K562 (cell line): Measurements from ENCODE around the gene MLKL. TPM values are rescaled to one million over a fixed set of nuclear protein-coding genes. Genes with fewer than 3 reads are reported as not detected.
A peak's percentile ranks its signal among the peaks of the same experiment; 100 is the strongest.

ENCODE experiments used
- ATF1 ChIP-seq, 2 experiments: fragments of 450-650 bp in 1 of 2; IDR thresholded peaks; 2 replicates each; pipeline ENCODE4 v1.6.1; 2016; ENCODE audit warnings: missing compliant biosample characterization in 1 of 2, missing genetic modification characterization in 1 of 2
- CBX8 ChIP-seq: fragments of 200-600 bp; sonication (generic); IDR thresholded peaks from 2 replicates; pipeline ENCODE4 v1.6.1; 2012; ENCODE audit warnings: borderline replicate concordance, mixed run types, low read depth, mild to moderate bottlenecking, moderate library complexity, mixed read lengths, low read length, control low read depth, inconsistent platforms; ENCODE audit not compliant: poor library complexity, severe bottlenecking; ENCODE audit errors: extremely low read depth
- CREB3L1 ChIP-seq: fragments of 450-650 bp; IDR thresholded peaks from 2 replicates; pipeline ENCODE4 v1.6.1; 2014; ENCODE audit warnings: low read depth, mild to moderate bottlenecking, moderate library complexity, borderline replicate concordance
- CUX1 ChIP-seq: fragments of 200-800 bp; sonication (Bioruptor generic); IDR thresholded peaks from 2 replicates; pipeline ENCODE4 v1.6.1; 2016; ENCODE audit warnings: missing genetic modification characterization, missing compliant biosample characterization
- CXXC5 ChIP-seq: fragments of 250-450 bp; sonication (Bioruptor Pico); IDR thresholded peaks from 2 replicates; pipeline ENCODE4 v1.8.0; 2022; ENCODE audit warnings: inconsistent platforms, mild to moderate bottlenecking, moderate library complexity
- DIDO1 ChIP-seq: fragments of 450-650 bp; IDR thresholded peaks from 2 replicates; pipeline ENCODE4 v1.6.1; 2016; ENCODE audit warnings: low read depth, missing biosample characterization, missing genetic modification characterization
- ESRRA ChIP-seq: fragments of 450-650 bp; IDR thresholded peaks from 2 replicates; pipeline ENCODE4 v1.6.1; 2014; ENCODE audit warnings: low read depth, mild to moderate bottlenecking, moderate library complexity, borderline replicate concordance
- GTF2E2 ChIP-seq: fragments of 200-800 bp; sonication (Bioruptor generic); IDR thresholded peaks from 2 replicates; pipeline ENCODE4 v1.6.1; 2016; ENCODE audit warnings: missing genetic modification characterization, missing compliant biosample characterization
- L3MBTL2 ChIP-seq: fragments of 450-650 bp; IDR thresholded peaks from 2 replicates; pipeline ENCODE4 v1.6.1; 2016; ENCODE audit warnings: mild to moderate bottlenecking, moderate library complexity
- MLX ChIP-seq, 2 experiments: fragments of 450-650 bp in 1 of 2; sonication (generic) in 1 of 2; formaldehyde crosslinking; conservative IDR thresholded peaks; 2 replicates each; pipeline versions ENCODE4 v1.4.0 to v1.8.1; 2020 to 2022; ENCODE audit warnings: mild to moderate bottlenecking in 1 of 2, missing genetic modification reagents in 1 of 2
- MTA1 ChIP-seq: fragments of 450-650 bp; IDR thresholded peaks from 2 replicates; pipeline ENCODE4 v1.6.1; 2017; ENCODE audit warnings: borderline replicate concordance
- NUFIP1 ChIP-seq: fragments of 450-650 bp; IDR thresholded peaks from 2 replicates; pipeline ENCODE4 v1.6.1; 2018; ENCODE audit not compliant: partially characterized antibody
- PHB ChIP-seq: fragments of 250-450 bp; sonication (Bioruptor Pico); IDR thresholded peaks from 2 replicates; pipeline ENCODE4 v1.5.0; 2021
- PHF8 ChIP-seq: fragments of 200-600 bp; sonication (generic); IDR thresholded peaks from 2 replicates; pipeline ENCODE4 v1.6.1; 2012; ENCODE audit warnings: mixed run types, mild to moderate bottlenecking, inconsistent platforms, low read length, moderate library complexity, borderline replicate concordance
- PURB ChIP-seq: sonication (generic); formaldehyde crosslinking; IDR thresholded peaks from 2 replicates; pipeline ENCODE4 v1.9.0; 2021; ENCODE audit warnings: low read depth, mild to moderate bottlenecking, missing genetic modification reagents
- SMARCA4 ChIP-seq: fragments of 450-650 bp; IDR thresholded peaks from 2 replicates; pipeline ENCODE4 v1.6.1; 2016
- ZFP36 ChIP-seq: fragments of 150-350 bp; IDR thresholded peaks from 2 replicates; pipeline ENCODE4 v1.6.1; 2018; ENCODE audit warnings: low read length, low read depth; ENCODE audit not compliant: partially characterized antibody
- ZNF133 ChIP-seq: fragments of 250-450 bp; sonication (Bioruptor Pico); IDR thresholded peaks from 2 replicates; pipeline ENCODE4 v1.4.0; 2020; ENCODE audit warnings: mild to moderate bottlenecking
- ZNF239 ChIP-seq: fragments of 250-450 bp; sonication (Bioruptor Pico); IDR thresholded peaks from 2 replicates; pipeline ENCODE4 v1.4.0; 2020; ENCODE audit warnings: mild to moderate bottlenecking
- ZNF316 ChIP-seq: fragments of 450-650 bp; IDR thresholded peaks from 2 replicates; pipeline ENCODE4 v1.6.1; 2016
- ZNF584 ChIP-seq: fragments of 200-800 bp; sonication (Bioruptor generic); IDR thresholded peaks from 2 replicates; pipeline ENCODE4 v1.6.1; 2016; ENCODE audit warnings: low read depth, mild to moderate bottlenecking, missing genetic modification characterization, missing compliant biosample characterization
- polyA plus RNA-seq, 8 experiments: library from polyadenylated mRNA; depleted of rRNA in 4 of 8; stranded (reverse) in 5 of 8; unstranded in 3 of 8; fragments of >200 nt; fragmentation: Nextera tagmentation in 2 of 8; fragmentation: Illumina TruSeq in 1 of 8; extraction: Ambion mirVana in 2 of 8; extraction: Trizol in 1 of 8; gene quantifications; 2 replicates each; pipeline versions ENCODE4 v1.2.1 to v1.2.3, GENCODE V29; 2011 to 2014; ENCODE audit warnings: inconsistent platforms in 1 of 8, missing spikeins in 1 of 8
- total RNA-seq, 7 experiments: library from RNA; depleted of rRNA in 6 of 7; stranded (reverse); fragments of >200 nt in 6 of 7; fragmentation: Illumina TruSeq in 2 of 7; extraction: Trizol in 2 of 7; gene quantifications; 2 replicates each; pipeline versions ENCODE4 v1.2.1 to v1.2.3, GENCODE V29; 2011 to 2021; ENCODE audit warnings: low replicate concordance in 1 of 7

Gene MLKL
- total and polyA plus RNA-seq, 9 of the 15 experiments (the other 6 are each of a cell fraction or from before 2014, with no cell fraction given), result 1.6 to 6.1 (median 4.8) TPM

- TF ChIP-seq GTF2E2 (tag), result 0 out of 2 replicates have a peak, but pooled peaks have one; percentile 57
- no peak for TF ChIP-seq CUX1 (CRISPR knock-in tag)
- TF ChIP-seq ZNF584 (CRISPR knock-in tag), result no peak
- no peak for TF ChIP-seq PURB (CRISPR knock-in tag)
- peak; percentile 15; the same call in 1 of the 2 replicates for TF ChIP-seq ZNF316
- TF ChIP-seq DIDO1 (tag), result 0 out of 2 replicates have a peak, but pooled peaks have one; percentile 22
- no peak for TF ChIP-seq CBX8
- no peak; the same call in 1 of the 2 replicates for TF ChIP-seq MTA1
- TF ChIP-seq MLX (CRISPR knock-in tag; conservative IDR thresholded peaks at IDR 0.05), result no peak
- TF ChIP-seq ATF1 (CRISPR knock-in tag; IDR thresholded peaks at IDR 0.05), result no peak
- peak; percentile 61 for TF ChIP-seq ATF1 (tag; IDR thresholded peaks at IDR 0.05)
- TF ChIP-seq PHF8, result peak; percentile 61; the same call in 1 of the 2 replicates
- no peak for TF ChIP-seq NUFIP1
- peak; percentile 46; the same call in 1 of the 2 replicates for TF ChIP-seq SMARCA4
- peak; percentile 85 for TF ChIP-seq L3MBTL2
- no peak for TF ChIP-seq PHB (CRISPR knock-in tag)
- peak; percentile 58; the same call in 1 of the 2 replicates for TF ChIP-seq ESRRA
- TF ChIP-seq ZFP36, result no peak
- TF ChIP-seq CREB3L1, result 0 out of 2 replicates have a peak, but pooled peaks have one; percentile 31
- TF ChIP-seq ZNF133 (CRISPR knock-in tag), result no peak
- TF ChIP-seq ZNF239, result no peak
- TF ChIP-seq CXXC5 (CRISPR knock-in tag), result peak; percentile 37
Observed at GRCh38 chr16:74700438-74701225, at the start of gene MLKL (continued).
